Kidney tubule cell (primary cell): Measurements from ENCODE around the gene FCAMR.
"Not testable (repeated sequence)": the region's sequence is repeated elsewhere in the genome, so short reads cannot be mapped to it uniquely, and the experiment has no call there.

ENCODE experiments used
- DNase-seq: peaks from one replicate; pipeline ENCODE4 v3.0.0-alpha.2; 2018; ENCODE audit warnings: low spot score

Gene FCAMR

GRCh38 chr1:206932177-206932576 lies 38.1 kb downstream of the FCAMR start:
- no peak for DNase-seq

GRCh38 chr1:206931709-206932108 lies 38.6 kb downstream of the FCAMR start:
- no peak for DNase-seq

GRCh38 chr1:206930210-206930798 lies 40.0 kb downstream of the FCAMR start:
- DNase-seq: no peak

DNA sequence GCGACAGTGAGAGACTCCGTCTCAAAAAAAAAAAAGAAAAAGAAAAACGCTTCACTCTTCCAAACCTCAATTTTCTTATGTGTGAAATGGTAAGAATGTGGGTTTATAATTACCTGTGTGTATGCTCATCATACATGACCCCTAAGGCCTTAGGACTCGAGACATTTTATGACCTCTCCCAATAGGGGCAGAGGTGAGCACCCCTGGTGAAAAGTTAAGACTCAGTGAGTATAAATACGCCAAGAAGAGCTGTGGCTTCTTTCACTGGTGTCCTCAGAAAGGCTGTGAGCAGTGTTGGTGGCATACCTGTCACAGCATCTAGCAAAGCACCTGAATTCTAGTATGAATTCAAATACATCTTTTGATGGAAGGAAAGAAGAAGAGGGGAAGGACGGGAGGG lies 40.7 kb downstream of the FCAMR start:
- no peak for DNase-seq

DNA sequence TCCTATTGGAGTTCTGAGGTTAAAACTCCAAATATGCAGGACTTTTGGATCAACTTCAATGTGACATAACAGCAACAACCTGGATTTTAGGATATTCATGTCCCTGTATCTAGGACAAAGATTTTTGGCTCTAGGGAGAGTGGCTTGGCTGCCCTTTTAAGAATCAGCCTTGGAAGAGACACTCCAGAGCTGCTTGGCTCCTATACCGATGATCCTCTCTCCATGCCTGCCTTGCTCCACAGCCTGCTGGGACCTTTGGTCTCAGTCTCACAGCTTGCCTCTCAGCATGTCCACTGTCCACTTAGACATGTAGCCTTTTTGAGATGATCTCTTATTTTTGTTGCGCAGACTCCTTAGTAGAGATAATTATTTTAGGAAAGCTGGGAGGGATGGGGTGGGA lies 44.0 kb downstream of the FCAMR start:
- no peak for DNase-seq

DNA sequence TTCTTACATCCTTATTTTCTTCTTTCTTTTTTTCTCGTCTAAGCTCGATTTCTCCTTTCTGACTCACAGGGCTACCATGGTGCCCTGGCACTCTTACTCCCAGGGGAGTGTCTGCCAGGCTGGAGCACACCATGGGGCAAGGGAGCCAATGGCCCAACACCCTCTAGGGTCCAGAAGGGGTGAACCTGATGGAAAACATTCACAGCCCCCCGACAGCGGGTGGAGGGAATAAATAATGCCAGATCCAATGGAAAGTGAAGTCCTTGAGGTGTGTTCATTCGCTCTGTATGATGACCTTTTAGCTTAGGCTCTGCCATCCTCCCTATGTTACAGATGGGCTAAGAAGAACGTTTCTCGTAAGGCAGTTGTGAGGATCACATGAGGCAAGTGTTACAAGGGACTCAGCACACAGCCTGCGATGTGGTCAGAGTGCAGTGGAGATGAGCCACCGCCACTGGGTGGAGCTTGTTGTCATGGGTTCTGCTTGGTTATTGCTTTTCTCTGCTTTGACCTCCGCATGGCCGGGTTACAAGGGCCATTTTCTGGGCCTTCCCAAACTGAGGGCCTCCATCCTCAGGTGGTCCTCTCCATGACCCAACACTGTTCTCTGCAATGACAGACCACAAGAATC lies 45.0 kb downstream of the FCAMR start:
- DNase-seq: peak; percentile 42

- no peak for DNase-seq
Measured at GRCh38 chr1:206924592-206925105, 45.6 kb downstream of the FCAMR start.

- not testable (repeated sequence) for DNase-seq
Measured at GRCh38 chr1:206923961-206924557, 46.2 kb downstream of the FCAMR start.

DNA sequence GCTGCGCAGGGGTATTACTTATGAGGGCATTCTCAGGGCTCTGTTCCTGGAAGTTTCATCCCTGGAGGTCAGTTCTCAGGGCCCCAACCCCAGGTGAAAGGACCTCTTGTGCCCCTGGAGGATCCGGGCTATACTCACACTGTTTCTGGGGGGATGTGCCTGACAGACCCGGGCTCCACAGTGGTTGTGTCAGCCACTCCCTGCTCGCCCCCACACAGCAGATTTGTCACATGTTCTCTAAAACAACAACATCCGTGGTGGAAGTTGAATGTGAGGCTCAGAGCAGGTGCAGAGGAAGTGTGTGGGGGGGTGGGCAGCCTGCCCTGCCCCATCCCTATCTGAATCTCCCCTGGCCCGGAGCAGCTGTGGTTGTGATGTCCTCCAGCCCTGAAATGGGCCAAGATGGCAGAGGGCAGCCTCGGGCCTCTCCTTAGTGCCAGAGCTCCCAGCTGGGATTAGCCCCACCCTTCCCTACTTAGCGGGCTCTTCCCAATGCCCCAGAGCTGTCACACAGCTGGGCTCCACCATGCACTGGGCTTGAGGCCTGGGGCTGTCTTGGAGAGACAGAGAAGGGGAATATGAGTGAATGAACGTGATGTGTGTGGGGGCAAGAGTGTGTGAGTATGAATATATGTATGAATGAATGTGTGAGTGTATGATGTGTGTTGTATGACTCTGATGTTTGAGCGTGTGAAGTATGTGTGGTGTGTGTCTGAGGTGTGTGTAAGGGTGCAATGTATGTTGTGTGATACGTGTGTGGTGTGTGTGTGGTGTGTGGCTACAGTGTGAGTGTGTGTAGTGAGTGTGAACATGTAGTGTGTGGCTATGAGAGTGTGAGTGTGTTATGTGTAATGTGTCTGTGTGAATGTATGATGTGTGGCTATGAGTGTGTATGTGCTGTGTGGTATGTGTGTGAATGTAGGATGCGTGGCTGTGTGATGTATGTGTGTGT lies 47.0 kb downstream of the FCAMR start:
- DNase-seq: no peak

DNA sequence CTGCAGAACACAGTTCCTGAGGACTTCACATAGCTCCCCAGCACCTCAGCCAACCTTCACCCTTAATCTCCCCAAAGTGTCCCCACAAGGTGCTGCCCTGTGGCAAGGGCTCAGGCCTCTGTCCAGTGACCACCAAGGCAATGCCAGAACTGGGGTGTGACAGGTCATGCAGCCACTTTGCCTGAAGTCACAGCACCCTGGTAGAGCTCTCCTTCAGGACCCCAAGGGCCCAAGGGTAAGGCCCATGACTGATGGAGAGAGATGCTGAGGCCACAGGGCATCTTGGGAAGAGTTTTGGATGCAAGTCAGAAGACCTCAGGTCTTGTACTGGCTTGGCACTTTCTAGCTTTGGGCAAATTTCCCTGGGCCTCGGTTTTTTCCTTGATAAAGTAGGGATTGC lies 47.7 kb downstream of the FCAMR start:
- no peak for DNase-seq

DNA sequence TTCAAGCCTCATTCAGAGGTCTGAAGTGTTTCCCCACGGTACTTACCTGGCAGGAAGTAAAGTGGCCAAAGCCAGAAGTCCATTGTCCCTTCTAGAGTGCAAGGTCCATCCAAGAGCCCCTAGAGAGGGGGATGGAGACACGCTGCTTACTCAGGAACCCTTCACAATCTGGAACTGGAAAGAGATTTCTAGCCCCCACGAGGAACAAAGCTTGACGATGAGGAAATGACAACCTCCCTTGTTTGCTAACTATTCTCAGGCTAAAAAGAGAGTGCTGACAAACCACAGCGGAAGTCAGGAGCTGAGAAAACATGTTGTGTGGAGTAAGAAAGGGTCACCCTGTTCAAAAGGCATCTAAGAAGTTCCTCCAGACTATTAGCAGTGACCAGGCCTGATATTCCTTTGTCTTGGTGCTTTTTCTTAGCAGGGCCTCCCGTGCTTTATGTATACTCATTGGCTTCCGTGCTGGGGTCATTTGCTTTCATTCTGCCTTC lies 48.4 kb downstream of the FCAMR start, which contains the start of gene FCMR:
FCMR (minus strand) TSS at position 170 of the 494 bp plus-strand sequence; CDS start at position 83, 87 bp downstream.
- DNase-seq: no peak

- no peak for DNase-seq
Measured at GRCh38 chr1:206918076-206918475, 52.2 kb downstream of the FCAMR start.

DNA sequence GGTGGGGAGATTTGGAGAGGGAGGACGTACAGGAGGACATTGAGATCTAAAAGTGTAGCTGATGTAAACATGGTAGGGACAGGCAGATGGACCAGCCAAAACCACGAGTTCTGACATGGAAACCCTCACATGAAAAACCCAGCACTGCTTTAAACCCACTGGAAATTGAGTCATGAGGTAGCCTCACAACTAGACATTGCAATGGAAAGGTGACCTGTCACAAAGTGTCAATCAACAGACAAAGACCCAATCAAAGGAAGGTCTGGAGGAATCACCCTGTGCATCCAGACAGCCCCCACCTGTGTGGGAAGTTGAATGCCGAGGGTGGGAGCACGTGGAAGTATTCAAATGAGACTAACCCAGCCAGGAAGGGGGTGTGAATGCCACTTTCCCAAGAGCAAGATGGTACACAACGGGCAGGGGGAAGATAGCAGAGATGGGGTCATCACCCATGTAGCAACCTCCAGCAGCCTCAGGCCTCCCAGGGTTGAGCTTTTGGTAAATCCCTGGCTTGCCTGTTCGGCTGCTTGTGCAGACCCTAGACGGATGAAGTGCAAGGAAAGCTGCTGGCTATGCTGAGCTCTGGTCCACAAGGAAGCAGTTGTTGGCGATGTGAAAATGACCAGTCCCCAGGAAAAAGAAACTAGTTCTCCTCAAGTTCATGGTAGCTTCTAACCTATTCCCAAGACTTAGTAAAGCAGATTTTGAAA lies 54.1 kb downstream of the FCAMR start:
- DNase-seq: no peak

GRCh38 chr1:206915030-206915735 lies 55.1 kb downstream of the FCAMR start:
- peak; percentile 45 for DNase-seq

GRCh38 chr1:206913766-206914537 lies 56.3 kb downstream of the FCAMR start:
- no peak for DNase-seq

- peak; percentile 81 for DNase-seq
Measured at GRCh38 chr1:206912445-206913095, 57.7 kb downstream of the FCAMR start.

DNA sequence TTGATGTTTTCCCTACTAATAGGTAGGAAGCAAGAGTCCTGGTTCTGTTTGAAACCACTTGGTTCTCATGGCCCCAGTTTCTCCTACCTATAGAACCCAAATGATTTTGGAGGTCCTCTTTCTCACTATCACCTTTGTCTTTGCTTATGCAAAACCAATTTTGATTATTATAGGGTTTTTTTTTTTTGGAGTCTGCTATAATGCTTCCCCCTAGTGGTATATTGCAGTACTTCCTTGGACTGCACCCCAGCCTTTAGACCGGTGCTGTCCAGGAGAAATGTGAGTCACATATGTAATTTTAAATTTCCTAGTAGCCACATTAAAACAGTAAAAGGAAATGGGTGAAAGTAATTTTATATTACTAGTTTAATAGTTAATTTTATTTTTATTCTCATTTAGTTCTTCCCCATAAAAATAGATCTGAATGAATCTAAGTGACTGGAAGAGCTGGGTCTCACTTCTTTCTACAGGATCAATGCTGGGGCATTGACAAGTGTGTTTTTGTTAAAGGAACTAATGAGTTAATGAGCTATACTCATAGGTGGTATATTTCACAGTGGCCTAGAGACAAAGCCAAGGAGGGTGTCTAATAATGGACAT lies 59.1 kb downstream of the FCAMR start:
- DNase-seq: peak; percentile 70

GRCh38 chr1:206909883-206910318 lies 60.4 kb downstream of the FCAMR start:
- no peak for DNase-seq
